Esophagus squamous epithelium (tissue), 5 donors: Measurements from ENCODE around the gene BEST4. TPM values are rescaled to one million over a fixed set of nuclear protein-coding genes. Genes with fewer than 3 reads are reported as not detected.
"Not testable (repeated sequence)": the region's sequence is repeated elsewhere in the genome, so short reads cannot be mapped to it uniquely, and the experiment has no call there.

Experiments
- DNase-seq: peaks from one replicate; lab custom pipeline; 2025; lab: John Stamatoyannopoulos, UW
- H3K27ac ChIP-seq, 4 donors: fragments of 200-600 bp; sonication (generic); one replicate each; pipeline ENCODE4 v1.5.1; 2016 to 2019; ENCODE audit warnings: mild to moderate bottlenecking in 1 of 4
- H3K27me3 ChIP-seq, 4 donors: fragments of 200-600 bp; sonication (generic); 1 replicate in 3 of 4; 2 replicates in 1 of 4; pipeline versions ENCODE4 v1.5.1 to v1.6.0; 2017 to 2021; ENCODE audit warnings: antibody characterized with exemption in 1 of 4
- H3K36me3 ChIP-seq, 3 donors: fragments of 200-600 bp; sonication (generic); one replicate each; pipeline ENCODE4 v1.5.1; 2016 to 2019
- H3K4me1 ChIP-seq, 3 donors: fragments of 200-600 bp; sonication (generic); one replicate each; pipeline ENCODE4 v1.5.1; 2017 to 2019
- H3K4me3 ChIP-seq, 4 donors: fragments of 200-600 bp; sonication (generic); 1 replicate in 3 of 4; 2 replicates in 1 of 4; pipeline ENCODE4 v1.5.1; 2016 to 2019; ENCODE audit warnings: mild to moderate bottlenecking in 2 of 4, moderate library complexity in 1 of 4
- H3K9me3 ChIP-seq, 3 donors: fragments of 200-600 bp; sonication (generic); one replicate each; pipeline ENCODE4 v1.5.1; 2016 to 2019
- POLR2A ChIP-seq, 4 donors: fragments of 450-650 bp; IDR thresholded peaks; one replicate each; pipeline ENCODE4 v1.6.1; 2017; ENCODE audit warnings: antibody characterized with exemption in 4 of 4, mild to moderate bottlenecking in 4 of 4, moderate library complexity in 3 of 4
- WGBS, 2 donors: methylation state at CpG; one replicate each; pipeline ENCODE4 v1.1.5; 2018; 5-methylcytosine and 5-hydroxymethylcytosine counted together
- intact Hi-C: fragments of 100-400 bp; cut with DNase I; formaldehyde crosslinking; loops from one replicate; pipeline ENCODE4 v1.15.0; 2022
- total RNA-seq, 4 donors: library from RNA; depleted of rRNA; stranded (reverse); fragments of >200 nt; gene quantifications; one replicate each; pipeline ENCODE4 v1.1.0, GENCODE V29; 2016
- TF ChIP-seq, protein P1 (sequence below), 6 experiments: fragments of 450-650 bp in 4 of 6; fragments of 200-600 bp in 2 of 6; sonication (generic) in 2 of 6; IDR thresholded peaks; one replicate each; pipeline ENCODE4 v1.5.1; 2016 to 2019; ENCODE audit warnings: antibody characterized with exemption in 6 of 6, mild to moderate bottlenecking in 4 of 6, moderate library complexity in 4 of 6
- donor health status: DM: yes; HTN: yes; CAD: no.

Gene BEST4
- total RNA-seq, 4 donors from 2014 or later = 0.26 TPM; not detected in 3

DNA sequence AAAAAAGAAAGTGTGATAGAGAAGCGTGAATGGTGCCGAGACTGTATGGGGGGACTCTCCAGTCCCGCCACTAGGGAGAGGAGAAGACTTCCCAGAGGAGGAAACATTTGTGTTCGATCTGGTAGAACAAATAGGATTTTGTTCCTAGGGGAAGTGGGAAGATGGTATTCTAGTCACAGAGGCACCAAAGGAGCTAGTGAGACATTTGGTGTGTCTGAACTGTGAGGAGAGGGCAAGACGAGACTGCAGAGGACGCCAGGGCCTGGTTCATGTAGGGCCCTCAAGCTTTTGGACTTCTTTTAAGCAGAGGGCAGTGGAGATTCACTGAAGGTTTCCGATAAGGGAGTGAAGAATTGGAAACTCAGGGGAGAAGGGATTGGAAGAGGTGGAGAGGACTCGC, 23.3 kb upstream of the BEST4 start:
- TF ChIP-seq, protein P1, sequence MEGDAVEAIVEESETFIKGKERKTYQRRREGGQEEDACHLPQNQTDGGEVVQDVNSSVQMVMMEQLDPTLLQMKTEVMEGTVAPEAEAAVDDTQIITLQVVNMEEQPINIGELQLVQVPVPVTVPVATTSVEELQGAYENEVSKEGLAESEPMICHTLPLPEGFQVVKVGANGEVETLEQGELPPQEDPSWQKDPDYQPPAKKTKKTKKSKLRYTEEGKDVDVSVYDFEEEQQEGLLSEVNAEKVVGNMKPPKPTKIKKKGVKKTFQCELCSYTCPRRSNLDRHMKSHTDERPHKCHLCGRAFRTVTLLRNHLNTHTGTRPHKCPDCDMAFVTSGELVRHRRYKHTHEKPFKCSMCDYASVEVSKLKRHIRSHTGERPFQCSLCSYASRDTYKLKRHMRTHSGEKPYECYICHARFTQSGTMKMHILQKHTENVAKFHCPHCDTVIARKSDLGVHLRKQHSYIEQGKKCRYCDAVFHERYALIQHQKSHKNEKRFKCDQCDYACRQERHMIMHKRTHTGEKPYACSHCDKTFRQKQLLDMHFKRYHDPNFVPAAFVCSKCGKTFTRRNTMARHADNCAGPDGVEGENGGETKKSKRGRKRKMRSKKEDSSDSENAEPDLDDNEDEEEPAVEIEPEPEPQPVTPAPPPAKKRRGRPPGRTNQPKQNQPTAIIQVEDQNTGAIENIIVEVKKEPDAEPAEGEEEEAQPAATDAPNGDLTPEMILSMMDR (IDR thresholded peaks at IDR 0.05) = no peak
- no peak for TF ChIP-seq POLR2A (IDR thresholded peaks at IDR 0.05)
- Histone ChIP-seq H3K36me3 (peaks cover 0 to 12% (median 3%) of the 10 kb centered on the region in 3 donors), H3K4me3 (no peak overlapping the region), H3K9me3 (no peaks in the 10 kb centered on the region), H3K4me1 (peaks cover 59 to 95% (median 72%) of the 10 kb centered on the region in 3 donors), H3K27me3 (no peaks in the 10 kb centered on the region), H3K27ac (peak overlapping the region; percentile 6 to 98 (median 70))
- 75 to 84% methylated on average over 8 of the region's 8 CpGs for WGBS, 2 donors
- DNase-seq = no peak
- intact Hi-C loops = no loop called here

- intact Hi-C loops, DNase-seq, H3K27me3 ChIP-seq, H3K9me3 ChIP-seq, H3K4me3 ChIP-seq: not testable (repeated sequence)
- Histone ChIP-seq H3K36me3 (peaks cover 4 to 17% (median 8%) of the 10 kb centered on the region in 3 donors), H3K27ac (peak overlapping the region; percentile 94 to 99 (median 96)), H3K4me1 (peaks cover 63 to 98% (median 73%) of the 10 kb centered on the region in 3 donors)
- WGBS, 2 donors = 81 to 93% methylated on average over 4 of the region's 4 CpGs
These were observed 22.8 kb upstream of the BEST4 start for GRCh38 chr1:44810762-44811105.

DNA sequence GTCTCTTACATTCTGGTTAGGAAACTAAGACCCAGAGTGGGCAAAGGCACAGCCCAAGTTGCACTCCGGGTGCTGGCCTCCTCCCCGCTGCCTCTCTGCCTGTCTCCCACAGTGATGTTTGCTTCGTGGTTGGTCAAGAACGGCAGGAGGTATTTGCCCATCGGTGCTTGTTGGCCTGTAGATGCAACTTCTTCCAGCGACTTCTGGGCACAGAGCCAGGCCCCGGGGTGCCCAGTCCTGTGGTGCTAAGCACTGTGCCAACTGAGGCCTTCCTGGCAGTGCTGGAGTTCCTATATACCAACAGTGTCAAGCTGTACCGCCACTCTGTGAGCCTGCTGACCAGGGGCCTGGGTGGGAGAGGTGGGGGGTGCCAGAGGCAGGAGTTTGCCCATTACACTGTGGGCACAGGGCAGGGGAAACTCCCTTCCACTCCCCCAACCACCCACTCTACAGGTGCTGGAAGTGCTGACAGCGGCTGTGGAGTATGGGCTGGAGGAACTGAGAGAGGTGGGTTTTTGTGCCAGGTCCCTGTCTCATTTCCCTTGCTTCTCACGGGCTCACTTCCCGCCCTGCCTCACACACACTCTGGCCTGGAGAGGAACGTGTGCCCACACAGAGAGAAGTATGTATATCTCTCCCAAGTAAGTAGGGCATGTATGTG, 22.3 kb upstream of the BEST4 start:
- TF ChIP-seq POLR2A (IDR thresholded peaks at IDR 0.05) = no peak
- TF ChIP-seq, protein P1 (IDR thresholded peaks at IDR 0.05) = no peak
- no peak for DNase-seq
- peak overlapping the region; percentile 94 to 99 (median 96) for H3K27ac ChIP-seq

GRCh38 chr1:44808938-44809917, 21.3 kb upstream of the BEST4 start:
- intact Hi-C loops = no loop called here
- 34 to 67% methylated on average over 1 to 3 of the region's 6 CpGs for WGBS, 2 donors
- H3K36me3 ChIP-seq = peaks cover 10 to 32% (median 12%) of the 10 kb centered on the region in 3 donors
- H3K27me3 ChIP-seq = no peaks in the 10 kb centered on the region
- H3K9me3 ChIP-seq = no peaks in the 10 kb centered on the region
- H3K4me1 ChIP-seq = peaks cover 61 to 95% (median 63%) of the 10 kb centered on the region in 3 donors
- peak overlapping the region in 3 of 4 donors; percentile 31 to 55 (median 35) for H3K4me3 ChIP-seq
- TF ChIP-seq, protein P1 (IDR thresholded peaks at IDR 0.05) = no peak
- peak in 1 of 4 donors; percentile 60 for TF ChIP-seq POLR2A (IDR thresholded peaks at IDR 0.05)
- H3K27ac ChIP-seq = peak overlapping the region; percentile 94 to 99 (median 96)
- DNase-seq = peak; percentile 58

More for the DNA sequence above, 22.3 kb upstream of the BEST4 start:
- Histone ChIP-seq H3K36me3 (peaks cover 8 to 22% (median 12%) of the 10 kb centered on the region in 3 donors), H3K4me3 (peak overlapping the region in 1 of 4 donors; percentile 55), H3K9me3 (no peaks in the 10 kb centered on the region), H3K27me3 (no peaks in the 10 kb centered on the region), H3K4me1 (peaks cover 63 to 98% (median 68%) of the 10 kb centered on the region in 3 donors)
- WGBS, 2 donors = 26 to 32% methylated on average over 5 to 6 of the region's 12 CpGs
- intact Hi-C loops = no loop called here

GRCh38 chr1:44808063-44808937, 20.3 kb upstream of the BEST4 start, which contains the start of gene BTBD19:
Gene BTBD19, plus strand, starts transcription at chr1:44808523. Its CDS starts 298 bp downstream, at chr1:44808821.
- Histone ChIP-seq H3K4me1 (peaks cover 60 to 95% (median 61%) of the 10 kb centered on the region in 3 donors), H3K4me3 (peak within 1 kb of the TSS in 3 of 4 donors; percentile 31 to 55 (median 35)), H3K27me3 (no peaks in the 10 kb centered on the region), H3K27ac (peak within 1 kb of the TSS; percentile 94 to 99 (median 96)), H3K9me3 (no peaks in the 10 kb centered on the region), H3K36me3 (peaks cover 12 to 38% (median 17%) of the 10 kb centered on the region in 3 donors)
- TF ChIP-seq, protein P1 (IDR thresholded peaks at IDR 0.05) = peak in 1 of 6 experiments; percentile 3
- no peak for TF ChIP-seq POLR2A (IDR thresholded peaks at IDR 0.05)
- WGBS, 2 donors = 8 to 15% methylated on average over 9 to 12 of the region's 23 CpGs
- DNase-seq = no peak
- intact Hi-C loops = no loop called here
